GM23248 (cell line): Measurements from ENCODE around the gene FBXO2. TPM values are rescaled to one million over a fixed set of nuclear protein-coding genes. Genes with fewer than 3 reads are reported as not detected.
"Not testable (repeated sequence)": the region's sequence is repeated elsewhere in the genome, so short reads cannot be mapped to it uniquely, and the experiment has no call there.

Experiments
- DNase-seq: peaks from one replicate; pipeline ENCODE4 v3.0.0-alpha.2; 2015
- H2AFZ ChIP-seq: fragments of 200-600 bp; sonication (generic); 2 replicates; pipeline ENCODE4 v1.6.1; 2016; ENCODE audit warnings: antibody characterized with exemption
- H3F3A ChIP-seq: fragments of 200-600 bp; sonication (generic); 2 replicates; pipeline ENCODE4 v1.6.1; 2016; ENCODE audit warnings: mild to moderate bottlenecking, antibody characterized with exemption, mixed run types; ENCODE audit not compliant: insufficient read depth
- H3K27ac ChIP-seq: fragments of 200-600 bp; sonication (generic); 2 replicates; pipeline ENCODE4 v1.5.1; 2016; ENCODE audit warnings: mild to moderate bottlenecking
- H3K27me3 ChIP-seq: fragments of 200-600 bp; sonication (generic); replicated peaks from 2 replicates; pipeline ENCODE4 v1.6.1; 2016; ENCODE audit warnings: mild to moderate bottlenecking; ENCODE audit not compliant: insufficient read depth
- H3K36me3 ChIP-seq: fragments of 200-600 bp; sonication (generic); 2 replicates; pipeline ENCODE4 v1.6.1; 2016; ENCODE audit warnings: low read depth, mild to moderate bottlenecking
- H3K4me1 ChIP-seq: fragments of 200-600 bp; sonication (generic); 2 replicates; pipeline ENCODE4 v1.6.1; 2016; ENCODE audit warnings: mild to moderate bottlenecking; ENCODE audit not compliant: insufficient read depth
- H3K4me2 ChIP-seq: fragments of 200-600 bp; sonication (generic); one replicate; pipeline ENCODE4 v1.6.1; 2016; ENCODE audit warnings: mild to moderate bottlenecking; ENCODE audit not compliant: unreplicated experiment
- H3K4me3 ChIP-seq: fragments of 200-600 bp; sonication (generic); 2 replicates; pipeline ENCODE4 v1.5.1; 2016; ENCODE audit warnings: mild to moderate bottlenecking
- H3K79me2 ChIP-seq: fragments of 200-600 bp; sonication (generic); 2 replicates; pipeline ENCODE4 v1.6.1; 2016; ENCODE audit warnings: mild to moderate bottlenecking; ENCODE audit not compliant: insufficient read depth
- H3K9ac ChIP-seq: fragments of 200-600 bp; sonication (generic); 2 replicates; pipeline ENCODE4 v1.6.1; 2016; ENCODE audit warnings: mild to moderate bottlenecking
- H3K9me2 ChIP-seq: fragments of 200-600 bp; sonication (generic); 2 replicates; pipeline ENCODE4 v1.6.1; 2016; ENCODE audit warnings: mixed run types, mild to moderate bottlenecking, moderate library complexity; ENCODE audit not compliant: insufficient read depth
- H3K9me3 ChIP-seq: fragments of 200-600 bp; sonication (generic); one replicate; pipeline ENCODE4 v1.6.1; 2017; ENCODE audit warnings: low read depth
- H4K20me1 ChIP-seq: fragments of 200-600 bp; sonication (generic); 2 replicates; pipeline ENCODE4 v1.6.0; 2016; ENCODE audit not compliant: insufficient read depth
- EZH2 ChIP-seq: fragments of 200-600 bp; sonication (generic); IDR thresholded peaks from 2 replicates; pipeline ENCODE4 v1.6.1; 2018; ENCODE audit warnings: antibody characterized with exemption, mild to moderate bottlenecking; ENCODE audit not compliant: insufficient read depth, poor library complexity, severe bottlenecking
- EZH2phosphoT487 ChIP-seq: fragments of 200-600 bp; sonication (generic); IDR thresholded peaks from 2 replicates; pipeline ENCODE4 v1.6.1; 2018; ENCODE audit warnings: antibody characterized with exemption, moderate library complexity, mild to moderate bottlenecking, low read depth; ENCODE audit not compliant: insufficient read depth
- WGBS, 2 experiments: methylation state at CpG; one replicate each; pipeline ENCODE4 v1.1.6; 2015 to 2017; ENCODE audit warnings: low lambda C conversion rate in 2 of 2, low coverage in 1 of 2; ENCODE audit errors: missing lambda C conversion rate in 2 of 2; 5-methylcytosine and 5-hydroxymethylcytosine counted together
- in situ Hi-C: fragments of 300-500 bp; cut with MboI; formaldehyde crosslinking; loops from 2 replicates; pipeline ENCODE4 v1.15.0; 2020
- polyA plus RNA-seq: library from polyadenylated mRNA; unstranded; fragments of >200 nt; fragmentation: Nextera tagmentation; extraction: Ambion mirVana; gene quantifications from 2 replicates; pipeline ENCODE4 v1.2.1, GENCODE V29; 2016
- total RNA-seq: library from RNA; depleted of rRNA; stranded (reverse); fragments of >200 nt; shearing (Covaris generic); gene quantifications from 2 replicates; pipeline ENCODE4 v1.2.3, GENCODE V29; 2014

The FBXO2 gene
- total and polyA plus RNA-seq, 2 experiments from 2014 or later, result 0.54 to 1.1 TPM

DNA sequence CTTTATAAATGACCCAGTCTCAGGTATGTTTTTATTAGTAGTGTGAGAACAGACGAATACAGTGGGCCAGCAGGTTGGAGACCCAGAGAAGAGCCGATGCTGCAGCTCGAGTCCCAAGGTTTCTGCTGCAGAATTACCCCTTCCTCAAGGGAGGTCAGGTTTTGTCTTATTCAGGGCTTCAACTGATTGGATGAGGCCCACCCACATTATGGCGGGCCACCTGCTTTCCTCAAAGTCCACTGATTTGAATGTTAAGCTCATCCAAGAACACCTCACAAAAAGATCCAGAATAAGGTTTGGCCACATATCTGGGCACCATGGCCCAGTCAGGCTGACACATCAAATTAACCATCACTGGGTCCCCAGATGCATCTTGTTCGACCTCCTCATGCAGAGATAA, 40.9 kb downstream of the FBXO2 start:
- H3K4me3 ChIP-seq, result no peak overlapping the region
- H3F3A ChIP-seq, result no peaks in the 10 kb centered on the region
- no peak overlapping the region for H2AFZ ChIP-seq
- peaks cover 15% of the 10 kb centered on the region; the same call in 1 of the 2 replicates for H3K27me3 ChIP-seq
- H3K9me3 ChIP-seq, result no peaks in the 10 kb centered on the region
- H3K27ac ChIP-seq, result no peak overlapping the region
- H3K79me2 ChIP-seq, result no peaks in the 10 kb centered on the region
- no peaks in the 10 kb centered on the region for H4K20me1 ChIP-seq
- 27 to 33% methylated on average over 5 of the region's 5 CpGs for WGBS, 2 experiments
- TF ChIP-seq EZH2, result no peak
- no peak for TF ChIP-seq EZH2phosphoT487
- H3K36me3 ChIP-seq, result no peaks in the 10 kb centered on the region
- no peaks in the 10 kb centered on the region for H3K4me1 ChIP-seq
- H3K9ac ChIP-seq, result no peak overlapping the region
- no peak for DNase-seq
- H3K4me2 ChIP-seq, result no peak overlapping the region
- no peaks in the 10 kb centered on the region for H3K9me2 ChIP-seq
- in situ Hi-C loops, result no loop called here

DNA sequence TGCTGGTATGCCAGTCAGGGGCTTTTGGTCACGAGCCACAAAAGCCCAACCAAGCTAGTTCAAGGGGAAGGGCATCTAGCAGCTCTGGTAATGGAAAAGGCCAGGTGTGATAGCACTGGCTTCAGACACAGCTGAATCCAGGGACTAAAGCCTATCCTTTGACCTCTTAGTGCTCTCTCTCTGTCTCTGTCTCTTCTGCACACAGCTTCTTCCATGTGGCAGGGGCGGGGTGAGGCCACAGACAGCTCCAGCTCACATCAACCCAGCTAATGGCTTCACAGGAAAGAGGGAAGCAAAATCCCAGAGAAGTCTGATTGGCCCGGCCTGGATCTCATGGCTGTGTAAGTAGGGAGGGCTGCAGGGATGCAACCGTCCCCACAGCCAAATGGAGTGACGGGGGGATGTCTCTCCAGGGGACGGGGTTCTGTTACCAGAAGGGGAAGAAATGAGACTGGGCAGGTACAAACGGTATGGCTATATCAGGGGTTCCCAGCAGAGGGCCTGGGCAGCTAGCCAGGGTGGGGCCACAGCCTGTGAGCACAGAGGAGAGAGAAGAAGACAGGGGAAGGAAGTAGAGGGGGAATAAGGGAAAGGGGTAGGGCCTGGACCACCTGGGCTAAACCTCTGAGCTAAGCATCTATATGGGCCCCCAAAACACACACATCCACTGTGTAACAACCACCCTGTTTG, 42.4 kb downstream of the FBXO2 start:
- Histone ChIP-seq H3K9me2 (no peaks in the 10 kb centered on the region), H3K36me3 (no peaks in the 10 kb centered on the region), H3K27ac (no peak overlapping the region), H3K27me3 (peaks cover 8% of the 10 kb centered on the region; the same call in 1 of the 2 replicates), H3K9me3 (no peaks in the 10 kb centered on the region), H3K4me3 (no peak overlapping the region), H3F3A (no peaks in the 10 kb centered on the region), H3K4me2 (no peak overlapping the region), H4K20me1 (no peaks in the 10 kb centered on the region), H3K9ac (no peak overlapping the region), H2AFZ (no peak overlapping the region), H3K79me2 (no peaks in the 10 kb centered on the region), H3K4me1 (no peaks in the 10 kb centered on the region)
- TF ChIP-seq EZH2phosphoT487 (no peak), EZH2 (no peak)
- 4 to 7% methylated on average over 7 of the region's 7 CpGs for WGBS, 2 experiments
- in situ Hi-C loops, result no loop called here
- no peak for DNase-seq

DNA sequence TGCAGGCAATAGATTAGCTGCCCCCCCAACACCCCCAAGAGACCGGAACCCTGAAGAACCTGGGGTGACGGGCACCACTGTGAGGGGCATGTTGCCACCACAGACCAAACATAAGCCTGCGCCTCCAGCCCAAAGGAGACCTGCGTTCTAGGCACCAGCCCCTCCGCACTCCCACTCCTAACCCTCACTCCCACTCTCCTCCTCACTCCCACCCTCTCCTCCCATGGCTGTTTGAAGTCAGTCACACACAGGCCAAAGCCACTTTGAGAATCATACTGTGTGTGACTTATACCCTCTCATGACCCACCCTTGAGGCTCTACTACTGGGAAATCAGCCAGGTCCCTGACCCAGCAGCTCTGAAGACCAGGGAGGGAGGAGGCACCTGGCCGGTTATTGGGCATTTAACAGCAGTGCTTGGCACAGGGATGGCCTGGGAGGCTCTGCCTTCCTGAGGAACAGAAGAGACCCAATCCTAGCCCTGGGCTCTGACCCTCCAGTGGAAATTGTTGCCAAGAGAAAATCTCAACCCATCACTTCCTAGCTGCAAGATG, 43.5 kb downstream of the FBXO2 start:
- no peaks in the 10 kb centered on the region for H3F3A ChIP-seq
- H3K9me2 ChIP-seq, result no peaks in the 10 kb centered on the region
- H3K27me3 ChIP-seq, result peaks cover 8% of the 10 kb centered on the region; the same call in 1 of the 2 replicates
- no peaks in the 10 kb centered on the region for H4K20me1 ChIP-seq
- H3K4me2 ChIP-seq, result no peak overlapping the region
- no peaks in the 10 kb centered on the region for H3K4me1 ChIP-seq
- H3K9ac ChIP-seq, result no peak overlapping the region
- no peak overlapping the region for H3K4me3 ChIP-seq
- H3K27ac ChIP-seq, result no peak overlapping the region
- WGBS, 2 experiments, result 27 to 45% methylated on average over 4 to 6 of the region's 6 CpGs
- no peak overlapping the region for H2AFZ ChIP-seq
- H3K9me3 ChIP-seq, result no peaks in the 10 kb centered on the region
- DNase-seq, result no peak
- H3K79me2 ChIP-seq, result no peaks in the 10 kb centered on the region
- TF ChIP-seq EZH2, result no peak
- TF ChIP-seq EZH2phosphoT487, result no peak
- H3K36me3 ChIP-seq, result no peaks in the 10 kb centered on the region
- in situ Hi-C loops, result no loop called here

DNA sequence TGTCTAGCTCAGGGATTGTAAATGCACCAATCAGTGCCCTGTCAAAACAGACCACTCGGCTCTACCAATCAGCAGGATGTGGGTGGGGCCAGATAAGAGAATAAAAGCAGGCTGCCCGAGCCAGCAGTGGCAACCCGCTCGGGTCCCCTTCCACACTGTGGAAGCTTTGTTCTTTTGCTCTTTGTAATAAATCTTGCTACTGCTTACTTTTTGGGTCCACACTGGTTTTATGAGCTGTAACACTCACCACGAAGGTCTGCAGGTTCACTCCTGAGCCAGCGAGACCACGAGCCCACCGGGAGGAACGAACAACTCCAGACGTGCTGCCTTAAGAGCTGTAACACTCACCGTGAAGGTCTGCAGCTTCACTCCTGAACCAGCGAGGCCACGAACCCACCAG, 44.9 kb downstream of the FBXO2 start:
- WGBS, 2 experiments, result 44 to 46% methylated on average over 13 of the region's 13 CpGs
- H3K4me3 ChIP-seq, in situ Hi-C loops: not testable (repeated sequence)

DNA sequence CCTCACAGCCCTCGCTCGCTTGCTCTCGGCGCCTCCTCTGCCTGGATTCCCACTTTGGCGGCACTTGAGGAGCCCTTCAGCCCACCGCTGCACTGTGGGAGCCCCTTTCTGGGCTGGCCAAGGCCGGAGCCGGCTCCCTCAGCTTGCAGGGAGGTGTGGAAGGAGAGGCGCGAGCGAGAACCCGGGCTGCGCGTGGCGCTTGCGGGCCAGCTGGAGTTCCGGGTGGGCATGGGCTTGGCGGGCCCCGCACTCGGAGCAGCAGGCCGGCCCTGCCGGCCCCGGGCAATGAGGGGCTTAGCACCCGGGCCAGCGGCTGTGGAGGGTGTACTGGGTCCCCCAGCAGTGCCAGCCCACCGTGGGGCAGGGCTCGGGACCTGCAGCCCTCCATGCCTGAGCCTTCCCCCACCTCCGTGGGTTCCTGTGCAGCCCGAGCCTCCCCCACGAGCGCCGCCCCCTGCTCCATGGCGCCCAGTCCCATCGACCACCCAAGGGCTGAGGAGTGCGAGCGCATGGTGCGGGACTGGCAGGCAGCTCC, 45.6 kb downstream of the FBXO2 start:
- H3K9ac ChIP-seq, H3K79me2 ChIP-seq, H3K4me3 ChIP-seq, H3F3A ChIP-seq, in situ Hi-C loops, H3K36me3 ChIP-seq, H3K4me2 ChIP-seq, H3K27me3 ChIP-seq, H3K9me3 ChIP-seq, H3K9me2 ChIP-seq, DNase-seq, H4K20me1 ChIP-seq, H2AFZ ChIP-seq, H3K27ac ChIP-seq, H3K4me1 ChIP-seq: not testable (repeated sequence)
- WGBS, 2 experiments, result 78 to 86% methylated on average over 11 to 31 of the region's 37 CpGs

More for the DNA sequence above, 44.9 kb downstream of the FBXO2 start:
- H3K27ac ChIP-seq, H3K9me2 ChIP-seq, H3K9me3 ChIP-seq, H3K9ac ChIP-seq, H3K36me3 ChIP-seq, H3K4me2 ChIP-seq, H3K79me2 ChIP-seq, H3K4me1 ChIP-seq, H2AFZ ChIP-seq, H4K20me1 ChIP-seq, DNase-seq, H3K27me3 ChIP-seq, H3F3A ChIP-seq: not testable (repeated sequence)
